Measurements from ENCODE around the gene MOB3A. TPM values are rescaled to one million over a fixed set of nuclear protein-coding genes. Genes with fewer than 3 reads are reported as not detected.

MOB3A gene
- total and polyA plus RNA-seq, 4 donors = 3.4 to 8.7 (median 6.5) TPM

DNA sequence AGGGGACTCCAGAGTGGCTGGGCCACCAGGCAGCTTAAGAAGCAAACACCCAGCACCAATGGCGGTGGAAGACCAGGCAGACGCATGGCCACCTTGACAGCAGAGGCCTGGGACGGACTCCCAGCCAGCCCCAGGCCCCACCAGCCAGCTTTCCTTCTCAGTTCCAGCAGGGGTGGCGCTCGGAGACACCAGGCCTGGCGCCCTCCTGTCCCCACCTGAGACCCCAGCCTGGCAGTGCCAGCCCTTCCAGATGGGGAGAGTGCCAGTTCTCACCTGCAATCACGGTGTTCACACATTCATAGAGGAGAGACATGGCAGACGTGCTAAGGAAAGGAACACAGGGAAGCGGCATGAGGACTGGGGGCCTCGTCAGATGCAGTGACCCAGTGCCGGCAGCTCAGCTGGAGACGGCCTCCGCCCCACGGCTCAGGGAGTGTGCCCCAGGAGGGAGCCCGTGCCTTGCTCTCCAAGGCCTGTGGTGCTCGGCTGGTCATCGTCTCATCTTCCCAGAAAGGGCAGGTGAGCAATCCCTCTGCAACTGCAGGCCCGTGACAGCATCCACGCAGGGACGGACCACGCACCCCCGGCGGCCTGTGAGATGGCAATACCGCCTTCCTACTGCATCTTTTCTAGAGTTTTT lies 30.9 kb upstream of the MOB3A start:
- no peaks in the 10 kb centered on the region for H3K4me1 ChIP-seq (ENCODE audit: control insufficient read depth in 4 of 4, insufficient read depth in 4 of 4, low read length in 3 of 4)
- peaks cover 18 to 71% (median 38%) of the 10 kb centered on the region in 4 donors for H3K36me3 ChIP-seq (ENCODE audit: control insufficient read depth in 4 of 4, insufficient read depth in 3 of 4, low read depth in 1 of 4, low read length in 3 of 4)
- no peak overlapping the region for H3K9ac ChIP-seq (ENCODE audit: low read depth in 1 of 2, low read length in 2 of 2)
- no peak for DNase-seq (ENCODE audit: low spot score)
- H3K9me3 ChIP-seq (ENCODE audit: control insufficient read depth in 4 of 4, low read length in 3 of 4) = no peaks in the 10 kb centered on the region
- no peak overlapping the region for H3K4me3 ChIP-seq (ENCODE audit: low read depth in 1 of 3, low read length in 3 of 3)
- H3K27me3 ChIP-seq (ENCODE audit: control insufficient read depth in 4 of 4, insufficient read depth in 4 of 4, low read length in 3 of 4) = no peaks in the 10 kb centered on the region
- 97% methylated on average over 24 of the region's 24 CpGs for WGBS
- no peak overlapping the region for H3K27ac ChIP-seq (ENCODE audit: low read depth in 1 of 2, low read length in 2 of 2)
- no peak for TF ChIP-seq SP1 (IDR thresholded peaks at IDR 0.05)
- TF ChIP-seq, protein P1, sequence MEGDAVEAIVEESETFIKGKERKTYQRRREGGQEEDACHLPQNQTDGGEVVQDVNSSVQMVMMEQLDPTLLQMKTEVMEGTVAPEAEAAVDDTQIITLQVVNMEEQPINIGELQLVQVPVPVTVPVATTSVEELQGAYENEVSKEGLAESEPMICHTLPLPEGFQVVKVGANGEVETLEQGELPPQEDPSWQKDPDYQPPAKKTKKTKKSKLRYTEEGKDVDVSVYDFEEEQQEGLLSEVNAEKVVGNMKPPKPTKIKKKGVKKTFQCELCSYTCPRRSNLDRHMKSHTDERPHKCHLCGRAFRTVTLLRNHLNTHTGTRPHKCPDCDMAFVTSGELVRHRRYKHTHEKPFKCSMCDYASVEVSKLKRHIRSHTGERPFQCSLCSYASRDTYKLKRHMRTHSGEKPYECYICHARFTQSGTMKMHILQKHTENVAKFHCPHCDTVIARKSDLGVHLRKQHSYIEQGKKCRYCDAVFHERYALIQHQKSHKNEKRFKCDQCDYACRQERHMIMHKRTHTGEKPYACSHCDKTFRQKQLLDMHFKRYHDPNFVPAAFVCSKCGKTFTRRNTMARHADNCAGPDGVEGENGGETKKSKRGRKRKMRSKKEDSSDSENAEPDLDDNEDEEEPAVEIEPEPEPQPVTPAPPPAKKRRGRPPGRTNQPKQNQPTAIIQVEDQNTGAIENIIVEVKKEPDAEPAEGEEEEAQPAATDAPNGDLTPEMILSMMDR (IDR thresholded peaks at IDR 0.05; ENCODE audit: low read depth, low read length, missing input control) = no peak
- no peak for TF ChIP-seq YY1 (IDR thresholded peaks at IDR 0.05)
- no peak for TF ChIP-seq EGR1 (IDR thresholded peaks at IDR 0.05; ENCODE audit: low read depth in 2 of 2)
- no peak for TF ChIP-seq GABPA (IDR thresholded peaks at IDR 0.05 in 1 of 2, conservative IDR thresholded peaks at IDR 0.05 in 1 of 2)
- TF ChIP-seq TAF1 (conservative IDR thresholded peaks at IDR 0.05) = no peak
- TF ChIP-seq FOXA1 (IDR thresholded peaks at IDR 0.05) = no peak
- TF ChIP-seq RAD21 (IDR thresholded peaks at IDR 0.05) = no peak
- TF ChIP-seq JUND (IDR thresholded peaks at IDR 0.05) = no peak
- TF ChIP-seq, protein P2, sequence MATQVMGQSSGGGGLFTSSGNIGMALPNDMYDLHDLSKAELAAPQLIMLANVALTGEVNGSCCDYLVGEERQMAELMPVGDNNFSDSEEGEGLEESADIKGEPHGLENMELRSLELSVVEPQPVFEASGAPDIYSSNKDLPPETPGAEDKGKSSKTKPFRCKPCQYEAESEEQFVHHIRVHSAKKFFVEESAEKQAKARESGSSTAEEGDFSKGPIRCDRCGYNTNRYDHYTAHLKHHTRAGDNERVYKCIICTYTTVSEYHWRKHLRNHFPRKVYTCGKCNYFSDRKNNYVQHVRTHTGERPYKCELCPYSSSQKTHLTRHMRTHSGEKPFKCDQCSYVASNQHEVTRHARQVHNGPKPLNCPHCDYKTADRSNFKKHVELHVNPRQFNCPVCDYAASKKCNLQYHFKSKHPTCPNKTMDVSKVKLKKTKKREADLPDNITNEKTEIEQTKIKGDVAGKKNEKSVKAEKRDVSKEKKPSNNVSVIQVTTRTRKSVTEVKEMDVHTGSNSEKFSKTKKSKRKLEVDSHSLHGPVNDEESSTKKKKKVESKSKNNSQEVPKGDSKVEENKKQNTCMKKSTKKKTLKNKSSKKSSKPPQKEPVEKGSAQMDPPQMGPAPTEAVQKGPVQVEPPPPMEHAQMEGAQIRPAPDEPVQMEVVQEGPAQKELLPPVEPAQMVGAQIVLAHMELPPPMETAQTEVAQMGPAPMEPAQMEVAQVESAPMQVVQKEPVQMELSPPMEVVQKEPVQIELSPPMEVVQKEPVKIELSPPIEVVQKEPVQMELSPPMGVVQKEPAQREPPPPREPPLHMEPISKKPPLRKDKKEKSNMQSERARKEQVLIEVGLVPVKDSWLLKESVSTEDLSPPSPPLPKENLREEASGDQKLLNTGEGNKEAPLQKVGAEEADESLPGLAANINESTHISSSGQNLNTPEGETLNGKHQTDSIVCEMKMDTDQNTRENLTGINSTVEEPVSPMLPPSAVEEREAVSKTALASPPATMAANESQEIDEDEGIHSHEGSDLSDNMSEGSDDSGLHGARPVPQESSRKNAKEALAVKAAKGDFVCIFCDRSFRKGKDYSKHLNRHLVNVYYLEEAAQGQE (IDR thresholded peaks at IDR 0.05) = no peak
- TF ChIP-seq, protein P3, sequence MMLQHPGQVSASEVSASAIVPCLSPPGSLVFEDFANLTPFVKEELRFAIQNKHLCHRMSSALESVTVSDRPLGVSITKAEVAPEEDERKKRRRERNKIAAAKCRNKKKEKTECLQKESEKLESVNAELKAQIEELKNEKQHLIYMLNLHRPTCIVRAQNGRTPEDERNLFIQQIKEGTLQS (IDR thresholded peaks at IDR 0.05) = no peak
- no peak for TF ChIP-seq RXRA (IDR thresholded peaks at IDR 0.05)
- TF ChIP-seq HNF4A (conservative IDR thresholded peaks at IDR 0.05) = no peak
- TF ChIP-seq, protein P4, sequence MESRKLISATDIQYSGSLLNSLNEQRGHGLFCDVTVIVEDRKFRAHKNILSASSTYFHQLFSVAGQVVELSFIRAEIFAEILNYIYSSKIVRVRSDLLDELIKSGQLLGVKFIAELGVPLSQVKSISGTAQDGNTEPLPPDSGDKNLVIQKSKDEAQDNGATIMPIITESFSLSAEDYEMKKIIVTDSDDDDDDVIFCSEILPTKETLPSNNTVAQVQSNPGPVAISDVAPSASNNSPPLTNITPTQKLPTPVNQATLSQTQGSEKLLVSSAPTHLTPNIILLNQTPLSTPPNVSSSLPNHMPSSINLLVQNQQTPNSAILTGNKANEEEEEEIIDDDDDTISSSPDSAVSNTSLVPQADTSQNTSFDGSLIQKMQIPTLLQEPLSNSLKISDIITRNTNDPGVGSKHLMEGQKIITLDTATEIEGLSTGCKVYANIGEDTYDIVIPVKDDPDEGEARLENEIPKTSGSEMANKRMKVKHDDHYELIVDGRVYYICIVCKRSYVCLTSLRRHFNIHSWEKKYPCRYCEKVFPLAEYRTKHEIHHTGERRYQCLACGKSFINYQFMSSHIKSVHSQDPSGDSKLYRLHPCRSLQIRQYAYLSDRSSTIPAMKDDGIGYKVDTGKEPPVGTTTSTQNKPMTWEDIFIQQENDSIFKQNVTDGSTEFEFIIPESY (IDR thresholded peaks at IDR 0.05) = no peak
- no peak for TF ChIP-seq HNF4G (IDR thresholded peaks at IDR 0.05)
